Measurements from ENCODE around the gene NPL.

Gene NPL

DNA sequence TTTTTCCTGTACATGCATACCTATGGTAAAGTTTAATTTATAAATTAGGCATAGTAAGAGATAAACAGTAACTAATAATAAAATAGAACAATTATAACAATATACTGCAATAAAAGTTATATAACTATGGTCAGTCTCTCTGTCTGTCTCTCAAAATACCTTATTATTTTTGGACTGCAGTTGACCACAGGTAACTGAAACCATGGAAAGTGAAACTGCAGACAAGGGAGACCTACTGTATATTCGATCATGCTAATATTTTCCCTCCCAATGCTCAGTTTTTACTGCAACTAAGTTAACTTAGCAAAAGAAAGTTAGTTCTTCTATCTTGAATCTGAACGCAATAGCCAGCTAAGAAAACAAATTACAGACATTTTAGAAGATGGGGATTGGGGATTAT lies 37.3 kb downstream of the NPL start:
- no peak overlapping the region for H3K27ac ChIP-seq
- TF ChIP-seq, protein P1, sequence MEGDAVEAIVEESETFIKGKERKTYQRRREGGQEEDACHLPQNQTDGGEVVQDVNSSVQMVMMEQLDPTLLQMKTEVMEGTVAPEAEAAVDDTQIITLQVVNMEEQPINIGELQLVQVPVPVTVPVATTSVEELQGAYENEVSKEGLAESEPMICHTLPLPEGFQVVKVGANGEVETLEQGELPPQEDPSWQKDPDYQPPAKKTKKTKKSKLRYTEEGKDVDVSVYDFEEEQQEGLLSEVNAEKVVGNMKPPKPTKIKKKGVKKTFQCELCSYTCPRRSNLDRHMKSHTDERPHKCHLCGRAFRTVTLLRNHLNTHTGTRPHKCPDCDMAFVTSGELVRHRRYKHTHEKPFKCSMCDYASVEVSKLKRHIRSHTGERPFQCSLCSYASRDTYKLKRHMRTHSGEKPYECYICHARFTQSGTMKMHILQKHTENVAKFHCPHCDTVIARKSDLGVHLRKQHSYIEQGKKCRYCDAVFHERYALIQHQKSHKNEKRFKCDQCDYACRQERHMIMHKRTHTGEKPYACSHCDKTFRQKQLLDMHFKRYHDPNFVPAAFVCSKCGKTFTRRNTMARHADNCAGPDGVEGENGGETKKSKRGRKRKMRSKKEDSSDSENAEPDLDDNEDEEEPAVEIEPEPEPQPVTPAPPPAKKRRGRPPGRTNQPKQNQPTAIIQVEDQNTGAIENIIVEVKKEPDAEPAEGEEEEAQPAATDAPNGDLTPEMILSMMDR (conservative IDR thresholded peaks at IDR 0.05), result no peak

DNA sequence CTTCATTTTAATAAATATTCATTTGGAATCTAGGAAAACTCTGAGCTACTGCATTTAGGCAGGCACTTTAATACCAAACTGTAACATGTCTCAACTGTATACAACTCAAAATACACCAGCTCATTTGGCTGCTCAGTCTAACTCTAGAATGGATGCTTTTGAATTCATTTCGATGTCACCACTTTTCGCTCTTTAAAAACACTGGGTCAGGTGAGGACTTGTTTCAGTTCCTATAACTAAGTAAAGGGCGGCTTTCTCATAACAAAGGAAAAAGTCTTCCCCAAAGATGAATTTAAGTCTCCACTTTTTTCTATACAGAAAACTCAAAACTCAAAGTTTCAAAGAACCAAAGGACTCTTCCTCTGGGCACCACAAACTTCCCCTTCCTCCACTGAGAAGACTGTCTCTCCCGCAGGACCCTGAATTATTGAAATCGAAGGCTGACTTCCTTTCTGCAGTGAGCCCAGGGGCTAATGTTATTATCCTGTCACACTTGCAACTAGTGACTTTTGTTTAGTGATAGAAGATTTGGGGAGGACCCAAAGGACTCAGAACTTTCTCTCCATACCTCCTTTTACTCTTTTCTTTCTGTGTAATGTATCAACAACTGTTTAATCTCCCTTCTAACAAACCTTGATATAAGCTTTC lies 39.8 kb downstream of the NPL start:
- no peak overlapping the region for H3K27ac ChIP-seq
- TF ChIP-seq, protein P1 (conservative IDR thresholded peaks at IDR 0.05), result no peak

DNA sequence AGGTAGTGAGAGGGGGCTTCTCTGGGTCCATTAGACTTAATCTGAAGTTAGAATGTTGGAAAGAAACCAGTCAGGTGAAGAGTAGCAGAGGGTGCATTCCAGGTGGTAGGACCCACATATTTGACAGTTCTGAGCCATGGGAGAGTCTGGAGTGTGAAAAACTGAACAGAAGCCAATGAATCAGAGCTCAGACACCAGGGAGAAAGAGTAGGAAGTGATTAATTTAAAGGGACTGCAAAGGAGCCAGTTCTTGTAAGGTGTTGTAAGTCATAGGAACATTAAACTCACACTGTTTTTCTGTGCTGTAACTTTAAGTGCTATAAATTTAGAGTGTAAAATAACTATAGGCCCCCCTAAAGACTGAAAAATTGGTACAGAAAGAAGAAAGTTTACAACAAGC lies 43.7 kb downstream of the NPL start:
- TF ChIP-seq, protein P1 (conservative IDR thresholded peaks at IDR 0.05), result no peak
- H3K27ac ChIP-seq, result no peak overlapping the region

DNA sequence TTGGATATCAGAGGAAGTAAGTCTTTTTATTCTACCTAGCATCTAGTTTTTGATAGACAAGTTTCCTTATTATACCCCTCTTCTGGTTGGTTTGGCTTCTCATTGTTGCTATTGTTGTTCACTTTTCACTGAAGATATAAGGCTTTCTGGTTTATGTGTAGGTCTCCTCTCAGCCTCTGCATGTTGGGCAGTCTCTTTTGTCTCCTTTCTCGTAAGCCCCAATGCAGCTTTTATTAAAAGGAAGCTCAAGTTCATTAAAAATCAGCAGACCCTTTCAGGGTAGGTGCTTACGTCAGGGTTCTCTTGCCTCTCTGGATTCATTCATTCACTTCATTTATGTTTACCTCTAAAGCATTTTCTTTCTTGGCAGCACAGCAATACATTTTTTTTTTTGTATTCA lies 44.8 kb downstream of the NPL start:
- TF ChIP-seq, protein P1 (conservative IDR thresholded peaks at IDR 0.05), result no peak

DNA sequence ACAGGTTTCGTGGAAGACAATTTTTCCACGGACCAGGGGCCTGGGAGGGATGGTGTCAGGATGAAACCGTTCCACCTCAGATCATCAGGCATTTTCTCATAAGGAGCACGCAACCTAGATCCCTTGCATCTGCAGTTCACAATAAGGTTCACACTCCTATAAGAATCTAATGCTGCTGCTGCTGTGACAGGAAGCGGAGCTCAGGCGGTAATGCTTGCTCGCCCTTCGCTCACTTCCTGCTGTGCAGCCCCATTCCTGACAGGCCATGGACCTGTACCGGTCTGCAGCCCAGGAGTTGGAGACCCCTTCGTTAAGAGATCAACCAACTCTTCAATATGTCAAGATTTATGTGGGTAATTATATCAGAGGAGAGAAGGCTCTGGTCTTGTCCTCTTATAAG lies 46.2 kb downstream of the NPL start:
- TF ChIP-seq, protein P1 (conservative IDR thresholded peaks at IDR 0.05), result no peak
- no peak overlapping the region for H3K27ac ChIP-seq

More for the DNA sequence above, 44.8 kb downstream of the NPL start:
- H3K27ac ChIP-seq, result no peak overlapping the region

DNA sequence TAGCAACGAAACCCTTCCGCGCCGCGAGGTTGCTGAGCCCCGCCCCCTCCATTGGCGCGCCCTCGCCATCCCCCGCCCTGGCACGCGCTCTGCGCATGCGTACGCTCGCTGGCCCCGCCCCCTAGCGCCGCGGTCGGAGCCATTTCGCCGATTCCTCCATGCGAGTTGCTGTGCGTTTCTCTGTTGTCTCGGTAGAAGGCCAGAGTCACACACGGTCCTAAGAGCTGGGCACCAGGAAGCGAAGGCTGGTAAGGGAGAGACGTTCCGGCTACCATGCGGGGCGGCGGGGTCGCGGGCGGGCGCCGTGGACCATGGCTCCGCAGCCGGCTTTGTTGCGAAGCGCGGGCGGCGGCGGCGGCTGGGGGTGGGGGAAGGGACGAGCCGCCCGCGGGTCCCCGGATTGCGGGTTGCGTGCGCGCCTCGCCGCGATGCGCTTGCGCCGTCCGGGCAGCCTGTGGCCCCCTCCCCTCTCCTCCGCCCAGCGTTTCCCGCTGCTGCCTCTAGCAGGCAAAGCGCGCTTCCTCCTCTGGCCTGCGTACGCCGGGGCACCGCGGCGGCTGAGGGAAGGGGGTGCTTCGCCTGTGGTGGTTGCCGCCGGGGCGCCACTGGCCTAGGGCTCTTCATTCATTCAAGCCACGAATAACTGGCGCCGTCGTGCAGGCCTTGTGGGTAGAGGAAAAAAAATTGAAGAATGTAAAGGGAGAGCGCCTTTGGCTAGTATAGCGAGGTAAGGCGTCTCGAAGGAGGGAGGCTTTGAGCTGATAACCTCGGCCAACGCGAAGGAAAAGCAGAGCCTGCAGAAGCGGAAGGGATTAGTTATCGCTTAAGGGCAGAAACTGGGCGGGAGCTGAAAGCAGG lies 49.9 kb downstream of the NPL start, which contains the start of gene DHX9:
DHX9 (plus strand) TSS at position 139 of the 858 bp plus-strand sequence. CDS start 3,220 bp downstream, outside the sequence.
- peak within 1 kb of the TSS; percentile 91 for H3K27ac ChIP-seq
- TF ChIP-seq, protein P1 (conservative IDR thresholded peaks at IDR 0.05), result peak; percentile 38

DNA sequence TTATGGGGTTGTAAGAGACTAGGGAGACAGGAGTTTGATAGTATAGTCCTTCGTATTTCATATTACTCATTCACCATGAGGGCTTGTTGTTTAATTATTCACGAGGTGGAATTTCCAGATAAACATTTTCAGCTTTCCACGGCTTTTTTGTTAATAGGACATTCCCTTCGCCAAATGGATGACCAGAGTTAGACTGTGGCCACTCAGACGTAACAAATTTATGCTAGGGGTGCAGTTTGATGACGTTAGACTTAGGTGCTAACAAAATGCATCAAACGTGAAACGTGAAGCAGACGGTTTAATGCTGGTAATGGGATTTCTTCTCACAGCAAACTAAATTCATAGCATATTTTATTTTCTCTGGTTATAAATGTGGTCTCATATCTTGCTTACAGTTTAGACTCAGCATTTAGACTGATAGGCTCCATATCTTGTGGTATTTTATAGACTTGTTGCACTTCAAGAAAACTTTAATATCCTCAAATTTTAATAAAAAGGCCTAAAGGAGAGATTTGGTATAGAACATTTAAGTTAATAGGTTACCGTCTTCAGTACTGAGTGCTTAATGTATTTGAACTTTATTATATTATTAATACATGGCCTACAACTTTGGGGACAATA lies 51.9 kb downstream of the NPL start:
- peak overlapping the region; percentile 91 for H3K27ac ChIP-seq
- TF ChIP-seq, protein P1 (conservative IDR thresholded peaks at IDR 0.05), result no peak

Data from VCaP (cell line).